ENCODE data around the gene SUZ12.
"Not testable (repeated sequence)": the region's sequence is repeated elsewhere in the genome, so short reads cannot be mapped to it uniquely, and the experiment has no call there.

GRCh38 chr17:32040246-32040645 is 103.4 kb downstream of the SUZ12 start:
- not testable (repeated sequence) for TF ChIP-seq EZH2 (IDR thresholded peaks at IDR 0.05; ENCODE audit: borderline replicate concordance, low read length); CTCF (IDR thresholded peaks at IDR 0.05; ENCODE audit: low read length)
